KG1 (cell line): ENCODE measurements around the gene TGIF1.
"Not testable (repeated sequence)": the region's sequence is repeated elsewhere in the genome, so short reads cannot be mapped to it uniquely, and the experiment has no call there.

Experiments used
- DNase-seq: peaks from one replicate; lab custom pipeline; 2025; lab: John Stamatoyannopoulos, UW

TGIF1 gene

GRCh38 chr18:3450012-3450798 is at the start of gene TGIF1:
Gene TGIF1 (plus strand): TSS chr18:3450172. CDS start chr18:3450490, 318 bp downstream.
- no peak for DNase-seq

- DNase-seq = no peak
These were observed 49.2 kb upstream of the TGIF1 start for GRCh38 chr18:3400567-3401296.

DNA sequence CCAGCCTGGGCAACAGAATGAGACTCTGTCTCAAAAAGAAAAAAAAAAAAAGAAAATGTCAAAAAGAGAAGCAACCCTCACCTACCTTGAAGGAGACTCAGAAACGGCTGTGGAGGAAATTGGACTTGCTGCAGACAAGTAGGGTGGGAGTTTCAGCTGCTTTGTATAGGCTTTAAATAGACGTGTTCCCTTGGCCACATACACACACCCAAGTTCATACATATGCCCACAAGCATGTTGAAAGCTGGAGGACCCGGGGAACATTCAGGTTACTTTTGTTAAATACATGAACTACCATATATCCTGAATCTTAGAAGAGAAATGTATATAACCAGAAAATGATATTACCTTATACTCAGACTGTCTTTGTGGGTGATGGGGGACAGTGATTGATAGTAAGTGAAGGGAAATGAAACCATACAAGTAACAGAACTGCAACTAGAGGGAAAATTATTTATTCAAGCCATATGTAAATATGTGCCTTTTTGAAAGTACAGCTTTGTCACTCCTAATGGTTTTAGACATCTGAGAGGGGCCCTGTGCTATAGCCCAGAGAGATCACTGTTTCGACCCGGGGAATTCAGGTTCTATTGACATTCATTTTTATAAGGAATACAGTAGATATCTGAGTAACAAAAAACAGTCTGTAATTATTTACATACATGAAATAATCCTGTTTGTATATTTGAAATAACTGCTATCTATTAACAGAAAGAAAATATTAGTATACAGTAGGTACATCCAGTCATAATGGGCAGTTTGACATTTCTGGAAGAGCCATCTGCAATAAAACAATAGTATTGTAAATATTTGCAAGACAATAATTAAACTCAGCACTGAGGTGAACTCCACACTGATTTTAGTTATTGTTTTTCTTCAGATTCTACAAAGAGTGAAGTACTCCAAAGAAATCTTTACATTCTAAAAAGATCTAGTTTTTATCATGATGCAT is 48.0 kb upstream of the TGIF1 start:
- DNase-seq = no peak

DNA sequence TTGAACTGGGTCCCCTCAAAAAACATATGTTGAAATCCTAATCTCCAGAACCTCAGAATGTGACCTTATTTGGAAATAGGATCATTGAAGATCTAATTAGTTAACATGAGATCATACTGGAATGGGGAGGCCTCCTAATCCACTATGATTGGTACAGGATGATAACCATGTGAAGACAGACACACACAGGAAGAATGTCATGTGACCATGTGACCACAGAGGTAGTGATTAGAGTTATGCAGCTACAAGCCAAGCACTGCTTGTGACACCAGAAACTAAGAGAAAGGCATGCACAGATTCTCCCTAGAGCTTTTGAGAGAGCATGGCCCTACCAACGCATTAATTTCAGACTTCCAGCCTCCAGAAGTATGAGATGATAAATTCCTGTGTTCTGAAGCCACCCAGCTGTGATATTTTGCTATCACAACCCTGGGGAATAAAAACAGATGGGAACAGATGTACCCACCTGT is 47.0 kb upstream of the TGIF1 start:
- no peak for DNase-seq

DNA sequence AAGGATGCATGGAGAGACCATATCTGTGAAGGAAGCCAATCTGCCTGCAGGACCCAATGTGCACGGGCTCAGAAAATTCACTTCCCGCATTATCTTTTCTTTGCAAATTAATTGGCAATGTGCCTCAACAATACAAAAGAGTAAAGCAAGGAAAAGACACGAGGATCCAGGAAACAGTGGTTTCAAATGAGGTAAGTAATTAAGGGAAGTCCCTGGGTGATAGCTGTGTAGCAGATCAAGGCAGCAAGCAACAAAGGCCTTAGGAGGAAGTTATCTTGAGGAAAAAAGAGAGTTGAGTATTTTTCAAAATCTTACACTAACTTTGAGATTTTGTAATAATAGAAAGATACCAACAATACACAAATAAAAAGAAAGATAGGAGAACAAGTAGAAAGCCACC is 44.3 kb upstream of the TGIF1 start:
- DNase-seq = peak; percentile 5

- DNase-seq = no peak
These were observed 41.9 kb upstream of the TGIF1 start for GRCh38 chr18:3408107-3408506.

DNA sequence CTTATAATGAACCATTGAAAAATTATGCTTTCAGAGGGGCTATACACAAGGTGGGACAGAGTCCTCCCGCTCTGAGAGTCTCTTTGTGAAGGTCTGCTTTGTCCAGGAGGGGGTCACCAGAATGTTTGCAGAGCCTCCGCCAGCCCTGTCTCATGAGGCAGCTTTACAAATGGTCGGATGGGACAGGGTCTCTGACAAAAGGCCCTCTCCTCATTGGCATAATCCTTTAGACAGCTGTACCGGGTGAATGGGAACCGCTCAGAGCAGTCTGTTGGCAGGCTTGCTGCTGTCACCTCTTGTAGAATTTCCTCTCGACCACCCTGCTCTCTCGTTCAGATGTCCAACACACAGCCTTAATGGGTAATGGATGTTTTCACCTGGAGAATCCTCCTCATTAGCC is 40.2 kb upstream of the TGIF1 start:
- DNase-seq = no peak

DNA sequence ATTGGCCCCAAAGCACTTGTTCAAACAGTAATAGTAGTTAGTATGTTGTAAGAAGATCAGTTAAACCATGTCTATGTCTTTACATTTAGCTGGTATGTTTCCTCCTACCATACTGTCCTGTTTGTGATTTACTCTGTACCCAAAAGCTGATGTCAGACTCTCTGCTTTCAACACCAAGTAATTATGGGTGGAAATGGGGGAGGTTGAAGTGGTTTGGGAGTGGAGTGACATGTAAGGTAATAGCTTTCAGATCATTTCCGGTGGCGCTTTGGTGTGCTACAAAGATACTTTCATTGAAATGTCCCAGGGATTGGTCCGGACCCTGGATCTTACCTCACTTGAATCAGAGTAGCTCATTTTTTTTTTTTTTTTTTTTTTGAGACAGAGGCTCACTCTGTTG is 39.7 kb upstream of the TGIF1 start:
- no peak for DNase-seq

- DNase-seq = not testable (repeated sequence)
These were observed 39.1 kb upstream of the TGIF1 start for GRCh38 chr18:3410876-3411275.

DNA sequence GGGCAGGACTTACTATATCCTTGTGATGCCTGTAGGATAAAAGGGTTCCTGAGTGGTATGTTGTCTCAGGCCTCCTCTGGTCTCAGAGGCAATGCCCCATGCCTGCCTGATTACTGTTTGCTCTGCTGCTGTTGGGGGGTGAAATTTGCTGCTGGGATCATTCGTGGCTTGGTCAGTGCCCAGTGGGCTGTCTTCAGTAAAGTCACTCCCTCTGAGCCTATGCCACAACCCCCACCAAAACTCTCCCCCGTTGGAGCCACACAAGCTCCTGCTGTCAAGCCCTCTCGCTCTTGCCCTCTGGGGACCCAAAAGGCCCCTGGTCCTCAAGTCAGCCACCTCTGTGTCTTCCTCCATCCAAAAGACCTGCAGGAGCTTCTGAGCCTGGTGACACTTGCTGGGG is 38.6 kb upstream of the TGIF1 start:
- no peak for DNase-seq

- no peak for DNase-seq
These were observed 38.1 kb upstream of the TGIF1 start for GRCh38 chr18:3411854-3412268.

- not testable (repeated sequence) for DNase-seq
These were observed 37.4 kb upstream of the TGIF1 start for GRCh38 chr18:3412528-3412927.

GRCh38 chr18:3415110-3415509 is 34.9 kb upstream of the TGIF1 start:
- no peak for DNase-seq

DNA sequence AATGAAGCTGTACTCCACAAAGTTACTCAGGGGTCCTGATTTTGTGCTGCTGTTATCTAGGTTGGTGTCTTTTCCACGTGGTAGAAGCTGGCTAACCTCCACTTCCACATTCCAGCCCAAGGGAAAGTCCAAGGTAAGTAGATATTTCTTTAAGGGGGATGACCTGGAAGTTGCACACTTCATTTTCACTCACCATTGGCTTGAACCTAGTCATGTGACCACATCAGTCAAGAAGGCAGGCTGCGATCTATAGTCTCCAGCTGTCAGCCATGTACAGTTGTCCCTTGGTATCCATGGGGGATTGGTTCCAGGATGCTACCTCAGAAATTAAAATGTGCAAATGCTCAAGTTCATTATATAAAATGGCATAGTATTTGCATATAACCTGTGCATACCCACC is 31.9 kb upstream of the TGIF1 start:
- DNase-seq = no peak

DNA sequence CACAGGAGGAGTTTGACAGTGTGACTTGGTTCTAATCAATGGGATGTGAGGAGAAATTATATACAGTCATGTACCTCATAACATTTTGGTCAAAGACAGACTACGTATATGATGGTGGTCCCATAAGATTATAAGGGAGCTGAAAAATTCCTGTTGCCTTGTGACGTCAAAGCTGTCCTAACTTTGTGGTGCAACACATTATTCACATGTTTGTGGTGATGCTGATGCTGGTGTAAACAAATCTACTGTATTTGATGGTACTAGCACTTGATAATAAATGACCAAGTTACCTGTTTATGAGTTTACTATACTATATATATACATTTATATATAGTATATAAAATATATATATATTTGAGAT is 29.1 kb upstream of the TGIF1 start:
- no peak for DNase-seq

- DNase-seq = no peak
These were observed 27.1 kb upstream of the TGIF1 start for GRCh38 chr18:3422905-3423304.

GRCh38 chr18:3424280-3424890 is 25.6 kb upstream of the TGIF1 start:
- no peak for DNase-seq

GRCh38 chr18:3425030-3425429 is 24.9 kb upstream of the TGIF1 start:
- no peak for DNase-seq

DNA sequence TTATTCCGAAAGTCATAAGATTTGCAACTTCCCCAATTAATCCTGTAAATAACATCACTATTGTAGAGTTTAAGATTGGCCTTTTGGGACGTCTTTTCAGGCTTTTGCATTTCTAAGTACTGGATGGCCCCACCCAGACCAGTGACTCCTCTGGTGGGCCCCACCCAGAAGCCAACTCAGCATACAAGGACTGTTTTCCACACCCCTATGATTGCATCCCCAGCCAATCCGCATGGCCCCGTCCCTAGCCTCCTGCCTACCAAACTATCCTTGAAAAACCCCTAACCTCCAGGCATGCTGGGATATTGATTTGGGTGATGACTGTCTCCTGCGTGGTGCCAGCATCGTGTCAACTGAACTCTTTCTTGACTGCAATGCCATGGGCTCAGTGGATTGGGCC is 24.5 kb upstream of the TGIF1 start:
- DNase-seq = no peak

- no peak for DNase-seq
These were observed 23.9 kb upstream of the TGIF1 start for GRCh38 chr18:3426074-3426473.

DNA sequence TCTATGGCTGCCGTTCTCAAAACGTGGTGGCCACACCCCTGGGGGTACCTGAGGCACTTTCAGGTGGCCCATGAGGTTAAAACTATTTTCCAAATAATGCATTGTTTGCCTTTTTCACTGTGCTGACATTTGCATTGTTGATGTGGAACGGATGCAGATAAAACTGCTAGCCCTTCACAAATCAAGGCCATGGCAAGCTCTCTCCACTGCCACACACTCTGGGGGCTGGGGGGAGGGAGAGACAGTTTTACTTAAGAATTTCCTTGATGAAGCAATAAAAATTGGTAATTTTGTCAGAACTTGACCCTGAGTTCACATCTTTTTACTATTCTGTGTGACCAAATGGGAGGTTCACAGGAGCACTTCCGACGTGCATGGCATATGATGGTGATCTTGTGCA is 22.0 kb upstream of the TGIF1 start:
- no peak for DNase-seq

DNA sequence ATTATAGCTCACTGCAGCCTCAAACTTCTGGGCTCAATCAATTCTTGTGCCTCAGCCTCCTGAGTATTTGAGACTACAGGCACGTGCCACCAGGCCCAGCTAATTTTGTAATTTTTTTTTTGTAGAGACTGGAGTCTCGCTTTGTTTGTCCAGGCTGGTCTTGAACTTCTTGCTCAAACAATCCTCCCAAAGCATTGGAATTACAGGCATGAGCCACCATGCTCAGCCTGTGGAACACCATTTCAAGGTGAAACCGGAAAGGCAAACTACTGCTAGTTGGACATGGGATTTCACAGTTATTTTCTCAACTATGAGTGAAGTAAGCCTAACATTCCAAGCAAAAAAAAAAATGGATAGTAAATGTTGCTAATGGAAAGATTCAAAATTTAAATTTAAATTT is 20.9 kb upstream of the TGIF1 start:
- no peak for DNase-seq
